ENCODE data around the gene TBC1D30.

- TF ChIP-seq CTCF (IDR thresholded peaks at IDR 0.05) = no peak
- TF ChIP-seq POLR2A (IDR thresholded peaks at IDR 0.05) = no peak
These were observed 3.9 kb upstream of the TBC1D30 start for GRCh38 chr12:64820593-64820992.
